GM12878 (cell line): ENCODE measurements around the gene ETHE1. TPM values are rescaled to one million over a fixed set of nuclear protein-coding genes. Genes with fewer than 3 reads are reported as not detected.

Experiments used
- ATAC-seq: fragments of 200-7000 bp; cut with Tn5 transposase; 3 replicates; pipeline ENCODE4 v1.9.1; 2020; ENCODE audit warnings: mild to moderate bottlenecking, moderate library complexity
- BruUV-seq: library from RNA; stranded (reverse); fragments of 400-500 nt; replicated peaks from 2 replicates; lab custom pipeline; 2021; lab: Mats Ljungman, UMichigan
- CTCF ChIA-PET: fragments of 300-600 bp; sonication (Branson Sonifier 250); formaldehyde crosslinking; extraction: SDS; loops from one replicate; lab custom pipeline; 2021; ENCODE audit warnings: inconsistent platforms; lab: Yijun Ruan, JAX
- POLR2A ChIA-PET: fragments of 350-600 bp; formaldehyde crosslinking; extraction: SDS; loops from one replicate; lab custom pipeline; 2021; ENCODE audit warnings: inconsistent platforms; lab: Charles Lee
- RAD21 ChIA-PET: fragments of 300-600 bp; sonication (Branson Sonifier 250); formaldehyde crosslinking; loops from one replicate; lab custom pipeline; 2023; ENCODE audit warnings: antibody characterized with exemption; ENCODE audit not compliant: unreplicated experiment; lab: Charles Lee
- SMC1A ChIA-PET: fragments of 300-600 bp; sonication (Branson Sonifier 250); formaldehyde crosslinking; loops from one replicate; lab custom pipeline; 2023; ENCODE audit not compliant: unreplicated experiment, uncharacterized antibody; lab: Charles Lee
- DNase-seq: peaks from one replicate; pipeline ENCODE4 v3.0.0-alpha.2; 2011; ENCODE audit warnings: low read depth, low spot score
- FAIRE-seq: peaks from 3 replicates; lab custom pipeline; 2011; peaks lifted over from hg19 to GRCh38; lab: Jason Lieb, UNC
- H2AFZ ChIP-seq: 2 replicates; pipeline ENCODE4 v1.6.0; 2011; ENCODE audit warnings: low read depth, low read length, control low read depth; ENCODE audit not compliant: control insufficient read depth
- H3K27ac ChIP-seq: 2 replicates; pipeline ENCODE4 v1.5.1; 2011; ENCODE audit warnings: control low read depth; ENCODE audit not compliant: control insufficient read depth, insufficient read depth
- H3K27me3 ChIP-seq, 2 experiments: replicated peaks in 1 of 2; 2 replicates each; pipeline versions ENCODE4 v1.6.0 to v1.6.1; 2011; ENCODE audit warnings: low read length in 1 of 2; ENCODE audit not compliant: control insufficient read depth in 2 of 2, insufficient read depth in 2 of 2
- H3K36me3 ChIP-seq, 2 experiments: 2 replicates each; pipeline ENCODE4 v1.5.1; 2011; ENCODE audit warnings: low read length in 1 of 2; ENCODE audit not compliant: control insufficient read depth in 2 of 2, insufficient read depth in 2 of 2
- H3K4me1 ChIP-seq: 2 replicates; pipeline ENCODE4 v1.6.1; 2011; ENCODE audit warnings: mild to moderate bottlenecking, low read length, moderate library complexity, mixed read lengths; ENCODE audit not compliant: control insufficient read depth, insufficient read depth
- H3K4me2 ChIP-seq: 2 replicates; pipeline ENCODE4 v1.6.0; 2011; ENCODE audit warnings: control low read depth; ENCODE audit not compliant: control insufficient read depth, insufficient read depth
- H3K4me3 ChIP-seq: fragments of 200-600 bp; sonication (generic); 2 replicates; pipeline ENCODE4 v1.5.1; 2016
- H3K79me2 ChIP-seq: 2 replicates; pipeline ENCODE4 v1.6.0; 2011; ENCODE audit warnings: low read length; ENCODE audit not compliant: control insufficient read depth, insufficient read depth
- H3K9ac ChIP-seq: 2 replicates; pipeline ENCODE4 v1.8.0; 2011; ENCODE audit warnings: low read length, control low read depth, mixed read lengths; ENCODE audit not compliant: control insufficient read depth, insufficient read depth
- H3K9me3 ChIP-seq: replicated peaks from 3 replicates; pipeline ENCODE4 v1.5.1; 2011; ENCODE audit warnings: mild to moderate bottlenecking, low read length; ENCODE audit not compliant: control insufficient read depth, insufficient read depth
- H4K20me1 ChIP-seq: 2 replicates; pipeline ENCODE4 v1.6.0; 2011; ENCODE audit not compliant: control insufficient read depth, insufficient read depth
- EED ChIP-seq: sonication (generic); IDR thresholded peaks from 2 replicates; pipeline ENCODE4 v1.6.1; 2016; ENCODE audit warnings: antibody characterized with exemption, low read depth
- GATAD2B ChIP-seq: fragments of 450-650 bp; conservative IDR thresholded peaks from 2 replicates; pipeline ENCODE4 v1.6.1; 2017; ENCODE audit warnings: low read depth, mild to moderate bottlenecking, moderate library complexity
- HDAC2 ChIP-seq: fragments of 200-600 bp; sonication (generic); IDR thresholded peaks from 2 replicates; pipeline ENCODE4 v1.6.1; 2017
- KLF5 ChIP-seq: fragments of 450-650 bp; IDR thresholded peaks from 2 replicates; pipeline ENCODE4 v1.6.1; 2014; ENCODE audit warnings: mild to moderate bottlenecking; ENCODE audit not compliant: partially characterized antibody
- MYB ChIP-seq: fragments of 150-350 bp; IDR thresholded peaks from 2 replicates; pipeline ENCODE4 v1.6.1; 2014; ENCODE audit warnings: mild to moderate bottlenecking, low read depth, low read length, borderline replicate concordance
- NFXL1 ChIP-seq: fragments of 450-650 bp; IDR thresholded peaks from 2 replicates; pipeline ENCODE4 v1.6.1; 2017; ENCODE audit warnings: antibody characterized with exemption, mild to moderate bottlenecking, borderline replicate concordance
- PAX5 ChIP-seq: IDR thresholded peaks from 2 replicates; pipeline ENCODE4 v1.6.1; 2011; ENCODE audit warnings: low read depth, low read length, borderline replicate concordance
- PKNOX1 ChIP-seq: fragments of 450-650 bp; IDR thresholded peaks from 2 replicates; pipeline ENCODE4 v1.6.1; 2016; ENCODE audit warnings: mild to moderate bottlenecking
- POLR2AphosphoS2 ChIP-seq: IDR thresholded peaks from 2 replicates; pipeline ENCODE4 v1.6.1; 2011; ENCODE audit warnings: low read depth, mild to moderate bottlenecking, low read length, improper control_type of control experiment, moderate library complexity
- RB1 ChIP-seq: fragments of 450-650 bp; formaldehyde crosslinking; IDR thresholded peaks from 2 replicates; pipeline ENCODE4 v1.6.1; 2017; ENCODE audit warnings: mild to moderate bottlenecking, borderline replicate concordance
- SIN3A ChIP-seq: IDR thresholded peaks from 2 replicates; pipeline ENCODE4 v1.6.1; 2012; ENCODE audit warnings: low read depth, low read length, improper control_type of control experiment
- SMARCA5 ChIP-seq: fragments of 450-650 bp; IDR thresholded peaks from 2 replicates; pipeline ENCODE4 v1.6.1; 2017; ENCODE audit warnings: mild to moderate bottlenecking
- ZBED1 ChIP-seq: IDR thresholded peaks from 2 replicates; pipeline ENCODE4 v1.6.1; 2016; ENCODE audit warnings: borderline replicate concordance
- WGBS: methylation state at CpG from one replicate; pipeline ENCODE4 v1.1.6; 2016; ENCODE audit warnings: low lambda C conversion rate; ENCODE audit not compliant: insufficient replicate concordance, insufficient coverage; ENCODE audit errors: missing lambda C conversion rate; 5-methylcytosine and 5-hydroxymethylcytosine counted together
- in situ Hi-C: fragments of 300-500 bp; cut with MboI; formaldehyde crosslinking; loops from 9 replicates; pipeline ENCODE4 v1.14.3; 2018; ENCODE audit warnings: mixed read lengths
- intact Hi-C: fragments of 100-400 bp; cut with micrococcal nuclease; formaldehyde crosslinking; loops from one replicate; pipeline ENCODE4 v1.14.2; 2022; ENCODE audit not compliant: unreplicated experiment
- polyA plus RNA-seq, 11 experiments: library from polyadenylated mRNA; depleted of rRNA in 4 of 11; unstranded in 6 of 11; stranded (reverse) in 5 of 11; fragments of >200 nt; fragmentation: Nextera tagmentation in 4 of 11; fragmentation: Illumina TruSeq in 1 of 11; extraction: Ambion mirVana in 4 of 11; extraction: Trizol in 1 of 11; gene quantifications; 1 replicate in 1 of 11; 2 replicates in 10 of 11; pipeline versions ENCODE4 v1.2.1 to v1.2.3, GENCODE V29; 2011 to 2016; ENCODE audit warnings: inconsistent platforms in 2 of 11, missing spikeins in 2 of 11, low read depth in 1 of 11
- total RNA-seq, 4 experiments: library from RNA; depleted of rRNA in 3 of 4; stranded (reverse); fragments of >200 nt in 3 of 4; fragmentation: Illumina TruSeq in 1 of 4; extraction: Trizol in 1 of 4; gene quantifications; 2 replicates each; pipeline versions ENCODE4 v1.2.1 to v1.2.3, GENCODE V29; 2013 to 2021

The ETHE1 gene
- total and polyA plus RNA-seq, 10 of the 15 experiments (the other 5 are each of a cell fraction or from before 2014, with no cell fraction given) = 22.1 to 155 (median 52.7) TPM

GRCh38 chr19:43527860-43528622 is 1.0 kb upstream of the ETHE1 start (continued):
- TF ChIP-seq PAX5 (no peak), EED (no peak)

GRCh38 chr19:43525836-43526771 is 897 bp downstream of the ETHE1 start:
- in situ Hi-C loops (no loop called here), intact Hi-C loops (no loop called here)
- no peaks in the 10 kb centered on the region for H3K36me3 ChIP-seq
- RAD21 ChIA-PET = interaction anchor here (1.0 to 3.5 kb wide), 3 partner anchors 10 to 79 kb away, joined by 3 to 29 read pairs (median 23); partner anchors contain the start of genes IRGQ and ZNF576
- FAIRE-seq (no peak), ATAC-seq (peak; percentile 50), DNase-seq (no peak)
- 3% methylated on average over 25 of the region's 26 CpGs for WGBS
- no peaks in the 10 kb centered on the region for H3K9me3 ChIP-seq
- TF ChIP-seq ZBED1 = no peak
- 0 out of 2 replicates have a peak, but pooled peaks have one; percentile 39 for TF ChIP-seq NFXL1
- 0 out of 2 replicates have a peak, but pooled peaks have one; percentile 19 for TF ChIP-seq RB1
- peak; percentile 18; the same call in 1 of the 2 replicates for TF ChIP-seq PKNOX1
- TF ChIP-seq SMARCA5 = no peak
- TF ChIP-seq POLR2AphosphoS2 = no peak
- TF ChIP-seq MYB = no peak
- no peak for TF ChIP-seq HDAC2
- TF ChIP-seq GATAD2B = 0 out of 2 replicates have a peak, but pooled peaks have one; percentile 10
- 0 out of 2 replicates have a peak, but pooled peaks have one; percentile 25 for TF ChIP-seq SIN3A
- no peak for TF ChIP-seq KLF5
- H3K4me2 ChIP-seq = peak overlapping the region; percentile 85
- peaks cover 12% of the 10 kb centered on the region for H3K79me2 ChIP-seq
- H3K9ac ChIP-seq = peak overlapping the region; percentile 55
- no peaks in the 10 kb centered on the region for H3K27me3 ChIP-seq
- SMC1A ChIA-PET = interaction anchor here (0.8 to 3.4 kb wide), 8 partner anchors 10 to 253 kb away, joined by 3 to 22 read pairs (median 6); partner anchors contain the start of genes IRGQ, PHLDB3 and ZNF576
- peaks cover 3% of the 10 kb centered on the region; the same call in 1 of the 2 replicates for H3K4me1 ChIP-seq
- H3K4me3 ChIP-seq = peak overlapping the region; percentile 91
- TSS peak; percentile 51 for BruUV-seq
- peak overlapping the region; percentile 65 for H3K27ac ChIP-seq
- H4K20me1 ChIP-seq = no peaks in the 10 kb centered on the region
- CTCF ChIA-PET = interaction anchor here (0.6 to 9.3 kb wide), 7 partner anchors 11 to 80 kb away, joined by 3 to 393 read pairs (median 5); partner anchors contain the start of genes IRGQ, PHLDB3 and ZNF576
- peak overlapping the region; percentile 76 for H2AFZ ChIP-seq
- POLR2A ChIA-PET = interaction anchor here (1.4 to 2.9 kb wide), 5 partner anchors 10 to 142 kb away, joined by 5 to 13 read pairs (median 5); partner anchors contain the start of genes IRGQ, XRCC1 and ZNF576
